Breast epithelium (tissue), 3 donors: ENCODE results near the gene WLS.

Experiments used
- POLR2A ChIP-seq: fragments of 450-650 bp; IDR thresholded peaks from one replicate; pipeline ENCODE4 v1.6.1; 2016; ENCODE audit warnings: antibody characterized with exemption, mild to moderate bottlenecking, moderate library complexity
- TF ChIP-seq, protein P1 (sequence below), 3 donors: fragments of 450-650 bp; IDR thresholded peaks; one replicate each; pipeline ENCODE4 v1.5.1; 2016 to 2017; ENCODE audit warnings: antibody characterized with exemption in 3 of 3, mild to moderate bottlenecking in 3 of 3, moderate library complexity in 3 of 3

DNA sequence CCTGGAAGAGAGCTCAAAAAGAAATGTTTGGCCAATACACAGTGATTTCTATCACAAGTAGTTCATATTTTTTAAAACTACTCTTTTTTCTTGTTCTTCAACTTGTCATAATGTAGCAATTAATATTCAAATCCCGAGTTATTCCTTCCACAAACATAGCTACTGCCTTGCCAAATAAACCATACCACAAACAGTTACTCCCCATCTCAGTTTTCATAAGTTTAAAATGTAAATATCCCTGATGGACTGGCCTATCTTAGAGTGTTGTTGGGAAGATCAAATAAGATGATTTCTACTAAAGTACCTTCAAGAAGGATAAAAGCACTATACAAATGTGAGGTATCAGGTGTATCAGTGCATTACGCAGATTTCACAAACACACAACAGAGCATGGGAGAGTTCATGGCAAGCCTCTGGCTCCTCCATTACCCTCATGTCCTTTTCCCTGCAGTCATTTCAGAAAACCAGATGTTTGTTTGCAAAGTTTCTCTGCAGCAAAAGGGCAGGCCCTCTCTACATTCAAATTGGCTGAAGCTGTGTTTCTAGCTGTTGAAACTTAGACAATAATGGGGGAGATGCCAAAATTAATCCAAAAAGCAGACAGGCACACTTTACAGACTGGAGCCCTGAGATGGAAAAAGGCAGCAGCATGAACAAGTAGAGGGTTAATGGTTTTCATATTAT, 16.1 kb downstream of the WLS start:
- TF ChIP-seq, protein P1, sequence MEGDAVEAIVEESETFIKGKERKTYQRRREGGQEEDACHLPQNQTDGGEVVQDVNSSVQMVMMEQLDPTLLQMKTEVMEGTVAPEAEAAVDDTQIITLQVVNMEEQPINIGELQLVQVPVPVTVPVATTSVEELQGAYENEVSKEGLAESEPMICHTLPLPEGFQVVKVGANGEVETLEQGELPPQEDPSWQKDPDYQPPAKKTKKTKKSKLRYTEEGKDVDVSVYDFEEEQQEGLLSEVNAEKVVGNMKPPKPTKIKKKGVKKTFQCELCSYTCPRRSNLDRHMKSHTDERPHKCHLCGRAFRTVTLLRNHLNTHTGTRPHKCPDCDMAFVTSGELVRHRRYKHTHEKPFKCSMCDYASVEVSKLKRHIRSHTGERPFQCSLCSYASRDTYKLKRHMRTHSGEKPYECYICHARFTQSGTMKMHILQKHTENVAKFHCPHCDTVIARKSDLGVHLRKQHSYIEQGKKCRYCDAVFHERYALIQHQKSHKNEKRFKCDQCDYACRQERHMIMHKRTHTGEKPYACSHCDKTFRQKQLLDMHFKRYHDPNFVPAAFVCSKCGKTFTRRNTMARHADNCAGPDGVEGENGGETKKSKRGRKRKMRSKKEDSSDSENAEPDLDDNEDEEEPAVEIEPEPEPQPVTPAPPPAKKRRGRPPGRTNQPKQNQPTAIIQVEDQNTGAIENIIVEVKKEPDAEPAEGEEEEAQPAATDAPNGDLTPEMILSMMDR (IDR thresholded peaks at IDR 0.05), result no peak
- no peak for TF ChIP-seq POLR2A
